ENCODE measurements around the gene LAMC3. TPM values are rescaled to one million over a fixed set of nuclear protein-coding genes. Genes with fewer than 3 reads are reported as not detected.
"Not testable (repeated sequence)": the region's sequence is repeated elsewhere in the genome, so short reads cannot be mapped to it uniquely, and the experiment has no call there.

LAMC3 gene
- total RNA-seq, 1 experiment from 2014 or later, result 0.36 TPM

DNA sequence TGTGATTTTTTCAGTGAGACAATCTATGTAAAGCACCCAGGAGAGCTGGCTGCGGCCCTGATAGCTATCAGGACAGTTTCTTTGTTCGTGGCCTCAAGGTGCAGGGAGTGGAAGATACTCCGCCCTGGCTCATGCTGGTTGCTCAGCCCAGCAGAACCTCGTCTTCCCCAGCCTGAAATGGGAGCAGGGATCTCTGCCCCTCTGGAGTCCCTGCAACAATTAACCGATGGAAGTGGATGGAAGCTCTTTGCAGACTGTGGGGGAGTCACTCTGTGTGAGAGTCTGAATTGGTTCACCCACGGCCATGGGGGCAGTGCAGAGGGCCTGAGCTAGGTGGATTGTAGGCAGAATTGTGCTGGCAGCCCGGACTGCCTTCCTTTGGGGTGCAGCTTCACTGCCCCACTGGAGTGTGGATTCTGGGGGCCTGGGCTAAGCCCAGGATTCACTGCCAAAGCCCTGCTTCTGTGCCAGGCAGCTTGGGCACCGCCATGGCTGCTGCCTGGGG, 90.2 kb downstream of the LAMC3 start:
- Histone ChIP-seq H3K36me3 (ENCODE audit: control insufficient read depth, insufficient read depth, low read length) (no peaks in the 10 kb centered on the region), H3K27me3 (replicated peaks; ENCODE audit: control insufficient read depth, insufficient read depth, low read length) (no peaks in the 10 kb centered on the region), H3K4me3 (ENCODE audit: low read depth, low read length) (no peak overlapping the region), H3K4me1 (peaks cover 12% of the 10 kb centered on the region), H3K9me3 (no peaks in the 10 kb centered on the region)
- no peak for TF ChIP-seq CTCF (IDR thresholded peaks at IDR 0.05; ENCODE audit: insufficient read depth in 1 of 2, low read depth in 1 of 2, low read length in 1 of 2, severe bottlenecking in 1 of 2, unreplicated experiment in 1 of 2)
- H3K9me3 Mint-ChIP-seq (ENCODE audit: unreplicated experiment), result no peaks in the 10 kb centered on the region
- H3K4me3 Mint-ChIP-seq (ENCODE audit: unreplicated experiment), result no peak overlapping the region
- ChIA-PET POLR2A (no interaction called here), CTCF (no interaction called here)
- intact Hi-C loops (cut with micrococcal nuclease; ENCODE audit: unreplicated experiment), result no loop called here
- no peak overlapping the region for H3K27ac Mint-ChIP-seq (ENCODE audit: unreplicated experiment)
- no peak for DNase-seq
- peaks cover 7% of the 10 kb centered on the region for H3K4me1 Mint-ChIP-seq (ENCODE audit: low read depth, unreplicated experiment)
- H3K36me3 Mint-ChIP-seq (ENCODE audit: insufficient read depth, unreplicated experiment), result peaks cover 6% of the 10 kb centered on the region
- H3K27me3 Mint-ChIP-seq (ENCODE audit: insufficient read depth, unreplicated experiment), result no peaks in the 10 kb centered on the region
- no TSS peak for BruUV-seq (replicated peaks)

DNA sequence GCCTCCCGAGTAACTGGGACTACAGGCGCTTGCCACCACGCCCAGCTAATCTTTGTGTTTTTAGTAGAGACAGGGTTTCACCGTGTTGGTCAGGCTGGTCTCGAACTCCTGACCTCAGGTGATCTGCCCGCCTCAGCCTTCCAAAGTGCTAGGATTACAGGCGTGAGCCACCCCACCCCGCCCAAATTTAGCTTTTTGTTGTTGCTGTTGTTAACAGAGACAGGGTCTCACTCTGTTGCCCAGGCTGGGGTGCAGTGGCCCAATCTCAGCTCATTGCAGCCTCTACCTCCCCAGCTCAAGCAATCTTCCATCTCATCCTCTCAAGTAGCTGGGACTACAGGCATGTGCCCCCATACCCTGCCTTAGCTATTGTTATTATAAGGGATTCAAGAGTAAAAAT, 90.9 kb downstream of the LAMC3 start:
- H3K4me3 ChIP-seq (ENCODE audit: low read depth, low read length); H3K27me3 ChIP-seq (replicated peaks; ENCODE audit: control insufficient read depth, insufficient read depth, low read length); H3K36me3 Mint-ChIP-seq (ENCODE audit: insufficient read depth, unreplicated experiment); H3K27me3 Mint-ChIP-seq (ENCODE audit: insufficient read depth, unreplicated experiment); POLR2A ChIA-PET; BruUV-seq (replicated peaks); H3K9me3 Mint-ChIP-seq (ENCODE audit: unreplicated experiment); H3K27ac Mint-ChIP-seq (ENCODE audit: unreplicated experiment); DNase-seq; H3K36me3 ChIP-seq (ENCODE audit: control insufficient read depth, insufficient read depth, low read length); H3K9me3 ChIP-seq; H3K4me1 Mint-ChIP-seq (ENCODE audit: low read depth, unreplicated experiment); intact Hi-C loops (cut with micrococcal nuclease; ENCODE audit: unreplicated experiment); H3K4me3 Mint-ChIP-seq (ENCODE audit: unreplicated experiment): not testable (repeated sequence)
- CTCF ChIA-PET, result interaction anchor here (0.5 kb wide), 1 partner anchor 80 kb away, joined by 4 read pairs; no protein-coding TSS in a partner anchor
- peaks cover 12% of the 10 kb centered on the region for H3K4me1 ChIP-seq

- Histone ChIP-seq H3K36me3 (ENCODE audit: control insufficient read depth, insufficient read depth, low read length) (no peaks in the 10 kb centered on the region), H3K9me3 (no peaks in the 10 kb centered on the region), H3K27me3 (replicated peaks; ENCODE audit: control insufficient read depth, insufficient read depth, low read length) (no peaks in the 10 kb centered on the region), H3K4me3 (ENCODE audit: low read depth, low read length) (no peak overlapping the region), H3K4me1 (peaks cover 12% of the 10 kb centered on the region)
- intact Hi-C loops (cut with micrococcal nuclease; ENCODE audit: unreplicated experiment), result no loop called here
- DNase-seq, result no peak
- Mint-ChIP-seq H3K9me3 (ENCODE audit: unreplicated experiment) (no peaks in the 10 kb centered on the region), H3K4me1 (ENCODE audit: low read depth, unreplicated experiment) (peaks cover 7% of the 10 kb centered on the region), H3K27me3 (ENCODE audit: insufficient read depth, unreplicated experiment) (no peaks in the 10 kb centered on the region), H3K36me3 (ENCODE audit: insufficient read depth, unreplicated experiment) (peaks cover 6% of the 10 kb centered on the region), H3K27ac (ENCODE audit: unreplicated experiment) (no peak overlapping the region), H3K4me3 (ENCODE audit: unreplicated experiment) (no peak overlapping the region)
- POLR2A ChIA-PET, result no interaction called here
- no TSS peak for BruUV-seq (replicated peaks)
- no peak for TF ChIP-seq CTCF (IDR thresholded peaks at IDR 0.05; ENCODE audit: insufficient read depth in 1 of 2, low read depth in 1 of 2, low read length in 1 of 2, severe bottlenecking in 1 of 2, unreplicated experiment in 1 of 2)
- CTCF ChIA-PET, result interaction anchor here (0.5 kb wide), 1 partner anchor 81 kb away, joined by 4 read pairs; no protein-coding TSS in a partner anchor
Observed at GRCh38 chr9:131100445-131100844, 91.5 kb downstream of the LAMC3 start.
